ENCODE measurements around the gene ABI1. TPM values are rescaled to one million over a fixed set of nuclear protein-coding genes. Genes with fewer than 3 reads are reported as not detected.

Gene ABI1
- total and polyA plus RNA-seq, 2 of the 13 experiments (the other 11 are each of a cell fraction or from before 2014, with no cell fraction given) = 20.9 to 22.9 TPM

- TF ChIP-seq LRRFIP1 (CRISPR knock-in tag; conservative IDR thresholded peaks at IDR 0.05) = no peak
- TF ChIP-seq TEAD3 (CRISPR knock-in tag; optimal IDR thresholded peaks at IDR 0.05; ENCODE audit: borderline replicate concordance) = peak; percentile 70
- TF ChIP-seq ZIK1 (CRISPR knock-in tag; IDR thresholded peaks at IDR 0.05; ENCODE audit: borderline replicate concordance, low read depth) = no peak
- TF ChIP-seq HIVEP1 (CRISPR knock-in tag; IDR thresholded peaks at IDR 0.05) = 0 out of 2 replicates have a peak, but pooled peaks have one; percentile 24
- 0 out of 2 replicates have a peak, but pooled peaks have one; percentile 44 for TF ChIP-seq HMGXB3 (CRISPR knock-in tag; IDR thresholded peaks at IDR 0.05; ENCODE audit: borderline replicate concordance)
- no peak for TF ChIP-seq MYPOP (CRISPR knock-in tag; IDR thresholded peaks at IDR 0.05)
- TF ChIP-seq TIGD3 (CRISPR knock-in tag; IDR thresholded peaks at IDR 0.05; ENCODE audit: borderline replicate concordance) = no peak
- TF ChIP-seq STAG1 (CRISPR knock-in tag; IDR thresholded peaks at IDR 0.05) = peak; percentile 42
- TF ChIP-seq ZNF724P (CRISPR knock-in tag; IDR thresholded peaks at IDR 0.05; ENCODE audit: borderline replicate concordance) = no peak
- TF ChIP-seq SOX5 (CRISPR knock-in tag; IDR thresholded peaks at IDR 0.05; ENCODE audit: borderline replicate concordance) = peak; percentile 88
- no peak for TF ChIP-seq IKZF1 (IDR thresholded peaks at IDR 0.05)
- no peak for TF ChIP-seq HES4 (CRISPR knock-in tag; IDR thresholded peaks at IDR 0.05; ENCODE audit: borderline replicate concordance)
- no peak for TF ChIP-seq POGK (CRISPR knock-in tag; conservative IDR thresholded peaks at IDR 0.05)
- TF ChIP-seq ZNF562 (CRISPR knock-in tag; IDR thresholded peaks at IDR 0.05; ENCODE audit: borderline replicate concordance) = no peak
- 0 out of 2 replicates have a peak, but pooled peaks have one; percentile 0 for TF ChIP-seq MAFF (IDR thresholded peaks at IDR 0.05; ENCODE audit: low read depth, low read length)
- no peak for TF ChIP-seq ZNF530 (CRISPR knock-in tag; IDR thresholded peaks at IDR 0.05; ENCODE audit: low read depth)
Measured at GRCh38 chr10:26733750-26734568, 126.8 kb downstream of the ABI1 start (continued).
